Measurements from ENCODE around the gene SCYL1.

The SCYL1 gene

GRCh38 chr11:65576232-65576866, 51.5 kb downstream of the SCYL1 start:
- TF ChIP-seq POLR2A (IDR thresholded peaks at IDR 0.05; ENCODE audit: low read depth, low read length): no peak
- no peak for DNase-seq (ENCODE audit: insufficient read length, low spot score)
- no peak for FAIRE-seq

- peak; percentile 100 for DNase-seq (ENCODE audit: insufficient read length, low spot score)
- FAIRE-seq: no peak
- TF ChIP-seq POLR2A (IDR thresholded peaks at IDR 0.05; ENCODE audit: low read depth, low read length): peak; percentile 62
Measured at GRCh38 chr11:65576867-65577755, 52.2 kb downstream of the SCYL1 start.

GRCh38 chr11:65577756-65578109, 52.9 kb downstream of the SCYL1 start:
- 0 out of 2 replicates have a peak, but pooled peaks have one; percentile 13 for TF ChIP-seq POLR2A (IDR thresholded peaks at IDR 0.05; ENCODE audit: low read depth, low read length)
- FAIRE-seq (no peak), DNase-seq (ENCODE audit: insufficient read length, low spot score) (no peak)

- FAIRE-seq: no peak
- DNase-seq (ENCODE audit: insufficient read length, low spot score): no peak
- TF ChIP-seq POLR2A (IDR thresholded peaks at IDR 0.05; ENCODE audit: low read depth, low read length): no peak
Measured at GRCh38 chr11:65578134-65578533, 53.3 kb downstream of the SCYL1 start.

- no peak for TF ChIP-seq POLR2A (IDR thresholded peaks at IDR 0.05; ENCODE audit: low read depth, low read length)
- FAIRE-seq (no peak), DNase-seq (ENCODE audit: insufficient read length, low spot score) (no peak)
Measured at GRCh38 chr11:65578667-65579066, 53.8 kb downstream of the SCYL1 start.

- no peak for TF ChIP-seq POLR2A (IDR thresholded peaks at IDR 0.05; ENCODE audit: low read depth, low read length)
- DNase-seq (ENCODE audit: insufficient read length, low spot score) (no peak), FAIRE-seq (no peak)
Measured at GRCh38 chr11:65579291-65579690, 54.4 kb downstream of the SCYL1 start.

GRCh38 chr11:65580031-65580692, 55.3 kb downstream of the SCYL1 start:
- no peak for TF ChIP-seq POLR2A (IDR thresholded peaks at IDR 0.05; ENCODE audit: low read depth, low read length)
- DNase-seq (ENCODE audit: insufficient read length, low spot score) (no peak), FAIRE-seq (no peak)

GRCh38 chr11:65580756-65581155, 55.9 kb downstream of the SCYL1 start:
- TF ChIP-seq POLR2A (IDR thresholded peaks at IDR 0.05; ENCODE audit: low read depth, low read length): no peak
- DNase-seq (ENCODE audit: insufficient read length, low spot score): no peak
- FAIRE-seq: no peak

GRCh38 chr11:65581928-65582327, 57.0 kb downstream of the SCYL1 start:
- FAIRE-seq (no peak), DNase-seq (ENCODE audit: insufficient read length, low spot score) (no peak)
- TF ChIP-seq POLR2A (IDR thresholded peaks at IDR 0.05; ENCODE audit: low read depth, low read length): no peak

- DNase-seq (ENCODE audit: insufficient read length, low spot score) (no peak), FAIRE-seq (no peak)
- TF ChIP-seq POLR2A (IDR thresholded peaks at IDR 0.05; ENCODE audit: low read depth, low read length): no peak
Measured at GRCh38 chr11:65583589-65583988, 58.7 kb downstream of the SCYL1 start.

- no peak for FAIRE-seq
- DNase-seq (ENCODE audit: insufficient read length, low spot score): no peak
- TF ChIP-seq POLR2A (IDR thresholded peaks at IDR 0.05; ENCODE audit: low read depth, low read length): no peak
Measured at GRCh38 chr11:65584106-65584505, 59.2 kb downstream of the SCYL1 start.

GRCh38 chr11:65584723-65585171, 59.9 kb downstream of the SCYL1 start:
- no peak for DNase-seq (ENCODE audit: insufficient read length, low spot score)
- TF ChIP-seq POLR2A (IDR thresholded peaks at IDR 0.05; ENCODE audit: low read depth, low read length): no peak
- no peak for FAIRE-seq

- no peak for TF ChIP-seq POLR2A (IDR thresholded peaks at IDR 0.05; ENCODE audit: low read depth, low read length)
- DNase-seq (ENCODE audit: insufficient read length, low spot score) (no peak), FAIRE-seq (no peak)
Measured at GRCh38 chr11:65585396-65586246, 60.7 kb downstream of the SCYL1 start.

All from H54 (cell line).